ENCODE measurements around the gene LRIG1. TPM values are rescaled to one million over a fixed set of nuclear protein-coding genes. Genes with fewer than 3 reads are reported as not detected.

The LRIG1 gene
- total RNA-seq, 1 donor from 2014 or later, result 33.7 TPM

DNA sequence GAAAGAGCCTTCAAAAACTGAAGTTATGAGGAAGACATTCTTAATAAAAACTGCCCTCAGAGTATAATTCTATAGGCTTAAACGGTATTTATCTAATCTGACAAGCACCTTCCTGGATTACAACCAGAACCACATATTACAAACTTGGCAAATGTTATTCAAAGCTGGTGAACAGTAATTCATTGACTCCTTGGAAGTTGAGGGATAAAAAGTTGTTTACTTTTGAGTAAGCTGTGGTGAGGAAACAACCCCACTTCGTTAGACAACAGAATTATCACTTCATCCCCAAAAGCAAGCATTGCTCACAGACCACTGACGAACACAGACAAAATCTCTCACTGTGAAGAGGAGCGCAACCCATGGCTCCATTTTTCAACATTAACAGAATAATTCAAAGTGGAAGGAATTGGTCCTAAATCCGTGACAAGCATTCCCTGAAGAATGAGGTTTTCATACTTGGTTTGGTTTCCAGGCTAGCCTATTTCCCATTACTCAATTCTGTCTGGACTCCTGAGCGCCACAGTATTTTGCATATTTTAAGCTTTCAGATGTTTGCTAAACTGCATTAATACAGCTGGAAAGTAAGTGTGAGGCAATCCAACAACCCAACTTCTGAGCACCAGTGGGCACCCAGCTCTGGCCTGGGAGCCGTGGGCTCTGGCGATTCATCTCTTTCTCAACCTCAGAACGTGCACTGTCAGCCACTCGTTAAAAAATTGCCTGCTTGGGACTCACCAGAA, 32.7 kb downstream of the LRIG1 start:
- DNase-seq, result no peak

DNA sequence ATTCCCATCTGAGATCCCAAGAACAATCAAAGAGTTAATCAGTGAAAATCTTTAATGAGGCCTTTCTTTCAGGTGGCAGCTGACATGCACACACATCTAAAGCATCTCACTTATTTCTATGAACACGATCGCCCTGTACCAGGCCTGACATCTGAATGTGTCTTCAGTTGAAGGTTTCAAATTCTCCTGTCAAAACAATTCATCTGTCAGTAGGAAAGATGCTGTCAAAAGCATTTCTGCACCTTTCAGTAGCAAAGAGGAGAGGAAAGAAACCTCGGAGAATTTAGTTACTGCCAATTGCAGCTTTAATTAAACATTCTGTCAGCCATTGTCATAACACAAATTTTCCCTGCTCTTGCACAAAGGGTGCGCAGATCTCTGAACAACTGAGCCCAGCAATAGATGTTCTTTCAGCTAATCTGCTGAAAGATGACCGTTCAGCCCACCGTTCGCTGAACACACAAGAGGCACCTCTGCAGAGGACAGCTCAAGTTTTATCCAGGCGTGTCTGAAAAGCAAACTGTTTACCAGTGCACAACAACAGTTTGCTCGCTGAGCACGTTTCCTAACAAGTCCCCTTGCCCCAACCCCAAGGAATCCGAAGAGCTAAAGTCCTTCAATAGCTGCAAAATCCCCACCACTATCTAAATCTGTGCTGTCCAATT, 34.1 kb downstream of the LRIG1 start:
- no peak for DNase-seq

DNA sequence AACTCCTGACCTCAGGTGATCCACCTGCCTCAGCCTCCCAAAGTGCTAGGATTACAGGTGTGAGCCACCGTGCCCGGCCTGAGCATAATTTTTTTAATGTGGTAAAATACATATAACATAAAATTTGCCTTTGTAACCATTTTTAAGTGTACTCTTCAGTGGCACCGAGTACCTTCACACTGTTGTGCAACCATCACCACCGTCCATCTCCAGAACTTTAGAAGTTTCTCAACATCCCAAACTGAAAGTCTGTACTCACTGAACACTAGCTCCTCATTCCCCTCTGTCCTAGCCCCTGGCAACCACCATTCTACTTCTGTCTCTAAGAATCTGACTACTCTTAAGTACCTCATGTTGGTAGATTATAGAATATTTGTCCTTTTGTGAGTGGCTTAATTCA, 35.2 kb downstream of the LRIG1 start:
- no peak for DNase-seq

DNA sequence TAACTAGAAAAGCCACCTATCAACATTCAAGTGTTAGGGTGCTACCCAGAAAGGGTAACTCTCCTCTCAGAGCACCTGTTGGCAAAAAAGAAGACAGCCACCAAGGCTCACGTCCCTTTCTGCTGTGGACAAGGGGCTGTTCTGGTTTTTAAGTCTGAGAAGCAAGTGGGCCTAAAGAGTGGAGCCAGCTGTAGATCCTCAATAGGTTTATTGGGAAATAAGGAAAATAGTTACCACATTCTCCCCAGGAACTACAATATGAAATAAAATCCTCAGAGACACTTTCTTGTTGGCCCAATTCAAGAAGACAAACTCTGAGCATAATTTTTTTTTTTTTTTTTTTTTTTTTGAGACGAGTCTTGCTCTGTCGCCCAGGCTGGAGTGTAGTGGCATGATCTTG, 35.8 kb downstream of the LRIG1 start:
- DNase-seq, result no peak

DNA sequence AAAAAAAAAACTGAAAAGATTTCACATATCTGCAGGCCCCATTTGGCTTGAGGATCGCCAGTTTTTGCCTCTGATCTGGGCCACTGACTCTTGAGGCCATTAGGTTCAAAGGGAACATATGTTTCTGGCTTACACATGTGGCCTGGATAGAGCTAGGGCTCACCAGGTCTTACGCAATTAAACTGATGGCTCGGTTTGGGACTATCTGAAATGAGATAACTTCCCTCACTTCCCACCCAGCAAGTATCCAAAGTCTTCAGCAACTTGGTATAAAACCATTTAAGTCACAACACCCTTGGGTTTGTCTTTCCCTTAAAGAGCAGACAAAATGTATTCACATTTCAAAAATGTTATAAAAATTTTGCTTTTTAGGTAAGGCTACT, 36.3 kb downstream of the LRIG1 start:
- DNase-seq, result no peak

DNA sequence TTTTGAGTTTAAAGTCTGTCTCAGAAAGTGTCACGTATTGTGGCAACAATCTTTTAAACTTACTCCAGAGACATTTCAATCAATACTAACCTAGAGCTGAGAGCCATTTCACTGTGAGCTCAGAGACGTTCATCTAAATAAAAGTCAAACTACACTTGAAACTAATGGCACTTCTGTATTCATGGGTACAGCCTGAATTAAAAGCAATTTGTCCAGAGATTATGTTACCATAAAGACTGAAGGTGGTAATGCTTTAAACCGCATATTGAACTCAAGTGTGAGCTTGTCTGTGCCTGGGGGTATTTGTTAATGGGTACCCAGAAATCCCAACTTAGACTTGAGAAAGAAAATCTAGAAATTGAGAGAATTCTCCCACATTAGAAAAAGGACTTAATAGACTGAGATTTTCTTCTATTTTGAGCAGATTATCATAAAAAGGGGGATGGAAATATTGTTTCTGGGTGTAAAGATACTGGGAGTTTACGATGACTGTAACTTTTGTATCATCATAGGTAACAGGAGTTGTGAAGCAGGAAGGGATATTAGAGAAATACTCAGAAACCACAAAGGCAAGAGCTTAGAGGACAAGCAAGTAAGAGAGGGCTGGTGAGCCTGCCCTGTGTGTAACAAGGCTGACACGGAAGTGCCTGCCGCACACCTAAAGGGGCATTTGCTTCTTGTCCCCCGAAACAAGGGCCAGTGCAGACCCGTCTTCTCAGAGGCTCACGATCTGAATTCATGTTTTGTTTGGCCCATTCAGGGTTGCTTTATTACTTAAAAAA, 36.9 kb downstream of the LRIG1 start:
- no peak for DNase-seq

- DNase-seq, result no peak
Observed at GRCh38 chr3:66463054-66463631, 37.7 kb downstream of the LRIG1 start.

GRCh38 chr3:66457252-66457651, 43.6 kb downstream of the LRIG1 start:
- DNase-seq, result no peak

DNA sequence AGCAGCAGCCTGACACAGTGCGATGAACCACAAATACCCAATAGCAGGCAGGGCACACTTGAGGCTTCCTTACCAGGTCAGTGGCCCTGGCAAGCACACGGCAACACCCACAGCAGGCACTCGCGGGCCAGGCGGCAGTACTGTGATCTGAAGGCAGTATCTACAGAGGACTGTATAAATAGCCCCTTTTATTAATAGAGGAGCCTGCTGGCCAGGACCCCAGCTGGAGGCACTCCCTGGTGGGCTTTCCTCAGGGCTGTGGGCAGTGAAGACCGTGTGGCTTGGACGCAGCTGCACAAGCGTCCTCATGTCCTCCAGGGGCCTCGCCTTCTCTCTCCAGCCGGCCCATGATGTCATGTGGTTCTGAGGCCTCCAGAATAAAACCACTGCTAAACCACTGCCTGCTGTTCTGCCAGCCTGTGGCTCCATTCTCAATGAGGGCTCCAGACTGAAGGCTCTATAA, 44.1 kb downstream of the LRIG1 start:
- DNase-seq, result no peak

GRCh38 chr3:66454464-66454859, 46.4 kb downstream of the LRIG1 start:
- DNase-seq, result no peak

DNA sequence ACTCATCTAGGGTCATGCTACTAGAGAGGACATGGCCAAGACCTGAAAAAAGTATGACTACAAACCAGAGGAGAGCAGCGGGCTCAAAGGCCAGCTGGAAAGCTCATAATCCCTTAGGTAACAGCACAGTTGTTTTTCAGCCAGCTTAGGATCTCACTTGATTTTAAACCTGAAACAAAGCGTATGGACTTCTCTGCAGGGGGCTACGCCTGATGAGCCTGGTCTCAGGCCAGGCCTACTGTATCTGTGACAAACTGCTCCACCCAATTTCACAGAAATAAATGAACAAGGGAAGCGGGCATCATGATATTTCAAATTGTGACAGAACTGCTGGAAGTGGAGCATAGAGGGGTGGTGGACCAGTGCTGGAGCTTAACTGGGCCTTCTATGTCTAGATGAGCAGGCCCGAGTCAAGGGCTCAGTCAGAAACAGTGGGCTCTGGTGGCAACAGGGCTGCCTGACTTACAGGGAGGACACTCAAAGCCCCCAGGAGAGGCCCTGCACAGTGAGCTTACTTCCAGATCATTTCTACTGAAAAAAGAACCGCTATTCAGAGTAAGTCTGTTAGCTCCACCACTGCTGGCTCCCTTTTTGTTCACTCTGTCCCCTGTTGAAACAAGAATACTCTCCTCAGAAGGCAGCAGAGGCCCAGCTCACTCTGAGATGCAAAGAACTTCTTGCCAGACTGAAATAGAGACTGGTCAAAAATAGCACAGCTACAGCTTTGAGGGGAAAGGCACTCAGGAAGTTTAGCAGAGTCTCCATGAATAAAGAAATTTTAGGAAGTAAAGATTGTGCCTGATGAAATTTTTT, 47.0 kb downstream of the LRIG1 start:
- no peak for DNase-seq

GRCh38 chr3:66452303-66453011, 48.4 kb downstream of the LRIG1 start:
- DNase-seq, result no peak

GRCh38 chr3:66451766-66452165, 49.1 kb downstream of the LRIG1 start:
- no peak for DNase-seq

GRCh38 chr3:66450390-66451022, 50.3 kb downstream of the LRIG1 start:
- DNase-seq, result peak; percentile 68

GRCh38 chr3:66449411-66449974, 51.3 kb downstream of the LRIG1 start:
- DNase-seq, result no peak

DNA sequence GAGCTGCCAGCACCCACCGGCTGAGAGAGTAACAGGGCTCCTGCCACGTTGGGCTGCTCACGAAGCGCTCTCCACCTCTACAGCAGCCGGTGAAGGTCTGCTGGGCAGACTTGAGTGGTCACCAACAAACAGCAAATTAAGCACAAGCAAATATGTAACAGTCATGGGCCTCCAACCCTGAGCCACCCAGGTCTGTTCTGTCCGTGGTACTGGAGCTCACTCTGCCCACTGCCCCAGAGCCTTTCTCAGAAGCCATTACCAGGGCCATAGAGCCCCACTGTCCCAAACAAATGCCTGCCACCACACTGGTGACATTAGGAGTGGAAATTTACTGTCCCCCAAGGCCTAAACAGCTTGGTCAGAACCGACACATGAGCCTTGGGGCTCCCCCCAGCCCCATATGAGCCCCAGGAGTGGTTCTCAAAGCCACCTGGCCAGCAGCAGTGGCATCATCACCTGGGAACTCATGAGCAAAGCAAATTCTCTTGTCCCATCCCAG, 56.6 kb downstream of the LRIG1 start:
- no peak for DNase-seq

- no peak for DNase-seq
Observed at GRCh38 chr3:66443118-66443803, 57.6 kb downstream of the LRIG1 start.

- DNase-seq, result peak; percentile 89
Observed at GRCh38 chr3:66442254-66443117, 58.3 kb downstream of the LRIG1 start.

GRCh38 chr3:66441692-66442091, 59.1 kb downstream of the LRIG1 start:
- no peak for DNase-seq
